ENCODE measurements around the gene CHST5. TPM values are rescaled to one million over a fixed set of nuclear protein-coding genes. Genes with fewer than 3 reads are reported as not detected.

Gene CHST5
- total and polyA plus RNA-seq, 4 donors: 0.09 to 1.3 (median 0.24) TPM; not detected in 1

GRCh38 chr16:75506574-75506973 is 29.3 kb downstream of the CHST5 start:
- no peak overlapping the region for H3K27ac ChIP-seq (ENCODE audit: low read depth in 1 of 2, low read length in 1 of 2)
- no peak overlapping the region for H3K9ac ChIP-seq (ENCODE audit: insufficient read depth in 1 of 2, low read length in 2 of 2)
- H3K4me1 ChIP-seq (ENCODE audit: control insufficient read depth in 5 of 5, insufficient read depth in 5 of 5, low read length in 5 of 5): peaks cover 0 to 9% (median 0%) of the 10 kb centered on the region in 5 donors
- H3K36me3 ChIP-seq (ENCODE audit: control insufficient read depth in 4 of 4, insufficient read depth in 4 of 4, low read length in 4 of 4): no peaks in the 10 kb centered on the region
- DNase-seq (peak in 1 of 3 donors; percentile 38), ATAC-seq (ENCODE audit: insufficient read depth, low FRiP score) (peak; percentile 70)
- peaks cover 0 to 3% (median 0%) of the 10 kb centered on the region in 3 donors for H3K27me3 ChIP-seq (ENCODE audit: control insufficient read depth in 3 of 3, insufficient read depth in 3 of 3, low read length in 2 of 3)
- WGBS, 2 donors: 13 to 26% methylated on average over 7 of the region's 7 CpGs
- H3K4me3 ChIP-seq: no peak overlapping the region
- no peak for TF ChIP-seq CTCF (IDR thresholded peaks at IDR 0.05; ENCODE audit: control extremely low read depth, extremely low read depth)
- H3K9me3 ChIP-seq (ENCODE audit: control insufficient read depth in 4 of 4, insufficient read depth in 3 of 4, low read length in 3 of 4): peaks cover 0 to 1% (median 0%) of the 10 kb centered on the region in 4 donors

GRCh38 chr16:75506107-75506506 is 29.8 kb downstream of the CHST5 start:
- no peak for DNase-seq
- 87 to 97% methylated on average over 3 of the region's 3 CpGs for WGBS, 2 donors
- no peak overlapping the region for H3K9ac ChIP-seq (ENCODE audit: insufficient read depth in 1 of 2, low read length in 2 of 2)

GRCh38 chr16:75503801-75504200 is 32.1 kb downstream of the CHST5 start:
- H3K9me3 ChIP-seq (ENCODE audit: control insufficient read depth in 4 of 4, insufficient read depth in 3 of 4, low read length in 3 of 4): peaks cover 0 to 1% (median 0%) of the 10 kb centered on the region in 4 donors
- DNase-seq (no peak), ATAC-seq (ENCODE audit: insufficient read depth, low FRiP score) (no peak)
- no peak overlapping the region for H3K9ac ChIP-seq (ENCODE audit: insufficient read depth in 1 of 2, low read length in 2 of 2)
- WGBS, 2 donors: 85% methylated on average over 1 of the region's 1 CpG
- no peak for TF ChIP-seq CTCF (IDR thresholded peaks at IDR 0.05; ENCODE audit: control extremely low read depth, extremely low read depth)
- H3K27ac ChIP-seq (ENCODE audit: low read depth in 1 of 2, low read length in 1 of 2): no peak overlapping the region
- peaks cover 0 to 9% (median 0%) of the 10 kb centered on the region in 5 donors for H3K4me1 ChIP-seq (ENCODE audit: control insufficient read depth in 5 of 5, insufficient read depth in 5 of 5, low read length in 5 of 5)
- H3K27me3 ChIP-seq (ENCODE audit: control insufficient read depth in 3 of 3, insufficient read depth in 3 of 3, low read length in 2 of 3): peaks cover 0 to 3% (median 0%) of the 10 kb centered on the region in 3 donors
- no peaks in the 10 kb centered on the region for H3K36me3 ChIP-seq (ENCODE audit: control insufficient read depth in 4 of 4, insufficient read depth in 4 of 4, low read length in 4 of 4)
- H3K4me3 ChIP-seq: no peak overlapping the region

More at GRCh38 chr16:75506107-75506506, 29.8 kb downstream of the CHST5 start:
- peaks cover 0 to 3% (median 0%) of the 10 kb centered on the region in 3 donors for H3K27me3 ChIP-seq (ENCODE audit: control insufficient read depth in 3 of 3, insufficient read depth in 3 of 3, low read length in 2 of 3)
- TF ChIP-seq CTCF (IDR thresholded peaks at IDR 0.05; ENCODE audit: control extremely low read depth, extremely low read depth): no peak
- no peak for ATAC-seq (ENCODE audit: insufficient read depth, low FRiP score)
- peaks cover 0 to 9% (median 0%) of the 10 kb centered on the region in 5 donors for H3K4me1 ChIP-seq (ENCODE audit: control insufficient read depth in 5 of 5, insufficient read depth in 5 of 5, low read length in 5 of 5)
- H3K9me3 ChIP-seq (ENCODE audit: control insufficient read depth in 4 of 4, insufficient read depth in 3 of 4, low read length in 3 of 4): peaks cover 0 to 1% (median 0%) of the 10 kb centered on the region in 4 donors
- H3K27ac ChIP-seq (ENCODE audit: low read depth in 1 of 2, low read length in 1 of 2): no peak overlapping the region
- H3K4me3 ChIP-seq: no peak overlapping the region
- no peaks in the 10 kb centered on the region for H3K36me3 ChIP-seq (ENCODE audit: control insufficient read depth in 4 of 4, insufficient read depth in 4 of 4, low read length in 4 of 4)
